Measurements from ENCODE around the gene FKTN.

FKTN gene

GRCh38 chr9:105621001-105621400 is 63.1 kb downstream of the FKTN start:
- DNase-seq (ENCODE audit: extremely low spot score, insufficient read length, low read depth), result no peak
- peak; percentile 52 for FAIRE-seq

GRCh38 chr9:105625088-105625487 is 67.2 kb downstream of the FKTN start:
- FAIRE-seq (no peak), DNase-seq (ENCODE audit: extremely low spot score, insufficient read length, low read depth) (no peak)

DNA sequence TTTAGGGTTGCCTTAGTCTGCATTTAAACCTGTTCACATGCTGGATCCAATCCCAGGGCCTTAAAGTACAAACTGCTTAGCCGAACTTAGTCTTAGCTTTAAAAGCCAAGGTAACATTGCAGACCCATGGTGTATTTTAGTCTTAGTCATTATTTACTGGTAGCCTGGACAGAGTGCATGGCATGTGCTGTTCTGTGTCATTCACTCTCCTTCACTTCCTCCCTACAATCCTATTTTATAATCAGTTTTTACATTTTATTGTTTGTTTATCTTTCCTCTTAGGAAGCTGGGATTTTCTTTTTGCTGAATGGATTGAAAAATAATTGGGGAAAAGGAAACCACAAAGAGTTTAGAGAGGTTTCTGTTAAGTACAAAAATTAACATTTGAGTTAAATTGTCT is 74.9 kb downstream of the FKTN start:
- FAIRE-seq, result no peak
- DNase-seq (ENCODE audit: extremely low spot score, insufficient read length, low read depth), result no peak

DNA sequence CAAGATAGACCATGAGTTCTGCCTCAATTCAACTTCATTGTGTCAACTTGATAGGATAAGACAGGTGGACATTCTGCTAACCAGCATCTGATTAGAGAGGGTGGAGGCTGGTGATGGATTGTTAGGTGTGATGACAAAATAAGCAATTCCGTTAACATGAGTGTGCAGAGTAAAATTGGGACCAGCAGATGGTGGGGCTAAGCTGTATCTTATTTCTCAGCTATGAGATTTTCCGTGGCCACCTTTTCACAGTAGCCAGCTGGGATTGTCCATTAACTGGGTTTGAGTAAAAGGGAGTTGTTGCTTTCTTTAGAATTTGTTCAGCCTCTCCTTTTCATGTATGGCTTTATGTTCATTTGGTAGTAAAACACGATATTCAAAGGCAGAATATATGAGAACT is 75.5 kb downstream of the FKTN start:
- FAIRE-seq (no peak), DNase-seq (ENCODE audit: extremely low spot score, insufficient read length, low read depth) (no peak)

DNA sequence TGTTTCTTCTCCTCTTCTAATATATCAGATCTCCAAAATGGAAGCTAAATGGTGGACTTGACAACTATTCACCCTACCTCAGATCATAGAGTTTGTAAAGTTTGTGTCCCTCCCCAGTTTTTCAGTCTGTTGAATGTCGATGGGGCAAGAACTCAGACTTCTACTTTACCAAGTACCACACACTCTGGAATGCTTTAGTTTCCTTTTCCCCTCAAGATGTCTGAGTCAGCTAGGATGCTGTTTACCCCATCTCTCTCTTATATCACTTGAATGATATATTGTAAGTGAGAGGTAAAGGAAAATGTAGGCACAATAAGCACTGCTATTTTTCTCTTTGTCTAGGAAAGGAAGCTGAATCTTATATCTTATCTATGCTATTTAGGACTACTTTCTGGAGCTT is 78.4 kb downstream of the FKTN start:
- DNase-seq (ENCODE audit: extremely low spot score, insufficient read length, low read depth), result no peak
- FAIRE-seq, result no peak

DNA sequence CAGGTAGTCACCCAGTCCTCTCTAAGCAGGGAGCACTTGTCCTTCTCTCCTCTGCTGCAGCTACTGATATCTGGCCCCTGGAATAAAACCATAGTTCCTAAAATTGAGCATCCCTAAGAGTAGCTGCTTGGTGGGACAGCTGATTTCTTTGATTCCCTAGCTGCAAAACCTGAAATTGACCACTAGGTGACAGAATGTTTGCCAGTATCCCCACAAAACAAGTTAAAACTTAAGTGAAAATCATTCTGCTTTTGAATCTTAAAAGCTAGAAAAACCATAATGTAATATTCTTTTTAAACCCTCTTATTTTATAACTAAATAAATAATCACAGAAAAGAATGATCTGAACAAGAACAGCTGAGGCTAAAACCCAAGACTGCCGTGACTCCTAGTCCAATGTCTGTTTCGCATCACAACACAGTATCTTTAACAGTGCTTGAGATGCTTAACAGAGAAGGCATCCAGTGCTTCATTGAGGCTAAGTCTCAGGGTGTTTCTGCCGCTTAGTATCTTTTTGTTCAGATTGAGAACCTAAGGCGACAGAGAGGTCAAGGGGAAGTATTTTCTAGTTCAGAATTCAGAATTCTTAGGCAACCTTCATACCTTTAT is 80.0 kb downstream of the FKTN start:
- DNase-seq (ENCODE audit: extremely low spot score, insufficient read length, low read depth) (no peak), FAIRE-seq (peak; percentile 46)

- FAIRE-seq (no peak), DNase-seq (ENCODE audit: extremely low spot score, insufficient read length, low read depth) (no peak)
Measured at GRCh38 chr9:105639936-105640335, 82.0 kb downstream of the FKTN start.

GRCh38 chr9:105643795-105644194 is 85.9 kb downstream of the FKTN start:
- FAIRE-seq, result no peak
- DNase-seq (ENCODE audit: extremely low spot score, insufficient read length, low read depth), result no peak

GRCh38 chr9:105646879-105647594 is 89.1 kb downstream of the FKTN start:
- no peak for FAIRE-seq
- no peak for DNase-seq (ENCODE audit: extremely low spot score, insufficient read length, low read depth)

- no peak for FAIRE-seq
- no peak for DNase-seq (ENCODE audit: extremely low spot score, insufficient read length, low read depth)
Measured at GRCh38 chr9:105647595-105648349, 89.8 kb downstream of the FKTN start.

DNA sequence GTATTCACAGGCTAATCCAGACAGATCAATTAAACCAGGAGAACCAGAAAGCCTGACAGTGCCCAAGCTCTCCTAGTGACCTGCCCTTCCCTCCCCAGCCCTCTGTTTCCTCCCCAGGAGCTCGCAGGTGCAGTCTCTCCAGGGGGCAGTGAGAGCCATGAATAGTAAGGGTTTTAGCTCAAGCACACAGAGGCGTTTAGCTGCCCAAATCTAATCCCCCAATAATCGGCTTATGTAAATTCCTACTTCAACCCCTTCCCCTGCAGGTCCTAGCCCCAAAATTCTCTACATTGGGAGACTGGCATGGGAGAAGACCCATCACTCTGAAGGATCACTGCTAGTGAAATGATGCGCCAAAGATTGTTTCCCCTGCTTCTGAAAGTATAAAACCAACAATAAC is 93.9 kb downstream of the FKTN start:
- FAIRE-seq (no peak), DNase-seq (ENCODE audit: extremely low spot score, insufficient read length, low read depth) (no peak)

- DNase-seq (ENCODE audit: extremely low spot score, insufficient read length, low read depth), result no peak
- no peak for FAIRE-seq
Measured at GRCh38 chr9:105656131-105656921, 98.4 kb downstream of the FKTN start.

- DNase-seq (ENCODE audit: extremely low spot score, insufficient read length, low read depth) (no peak), FAIRE-seq (no peak)
Measured at GRCh38 chr9:105658351-105658750, 100.4 kb downstream of the FKTN start.

GRCh38 chr9:105661011-105661410 is 103.1 kb downstream of the FKTN start:
- no peak for DNase-seq (ENCODE audit: extremely low spot score, insufficient read length, low read depth)
- no peak for FAIRE-seq

DNA sequence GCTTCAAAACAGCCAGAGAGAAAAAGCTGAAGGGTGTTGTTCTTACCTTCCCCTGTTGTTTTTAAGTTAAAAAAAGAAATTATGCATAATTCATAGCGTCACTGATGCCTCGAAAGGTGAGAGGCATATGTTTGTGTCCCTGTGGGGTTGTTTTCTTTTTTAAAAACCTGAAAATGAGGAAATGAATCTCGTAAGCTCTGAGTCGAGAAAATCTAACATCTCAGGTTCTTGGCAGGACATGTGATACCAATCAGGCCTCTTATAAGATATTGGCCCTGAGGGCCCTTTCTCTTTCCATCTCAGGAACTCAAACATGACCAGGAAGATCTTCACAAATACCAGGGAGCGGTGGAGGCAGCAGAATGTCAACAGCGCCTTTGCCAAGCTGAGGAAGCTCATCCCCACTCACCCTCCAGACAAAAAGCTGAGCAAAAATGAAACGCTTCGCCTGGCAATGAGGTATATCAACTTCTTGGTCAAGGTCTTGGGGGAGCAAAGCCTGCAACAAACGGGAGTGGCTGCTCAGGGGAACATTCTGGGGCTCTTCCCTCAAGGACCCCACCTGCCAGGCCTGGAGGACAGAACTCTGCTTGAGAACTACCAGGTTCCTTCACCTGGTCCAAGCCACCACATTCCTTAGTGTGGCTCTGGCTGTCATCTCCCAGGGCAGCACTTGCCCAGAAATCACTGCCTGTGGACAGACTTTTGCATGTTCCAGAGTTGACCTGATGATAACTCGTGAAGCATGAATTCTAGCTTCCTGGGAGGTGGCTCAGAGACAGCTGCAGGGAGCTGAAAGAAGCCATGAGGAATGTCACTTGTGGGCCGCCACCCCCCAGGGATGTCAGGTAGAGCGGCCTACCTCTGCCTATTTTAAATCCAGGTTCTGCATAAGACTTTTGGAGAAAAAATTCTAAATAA is 104.5 kb downstream of the FKTN start, which contains the start of gene TAL2:
TSS of gene TAL2 (plus strand) at position 274 of the 921 bp plus-strand sequence. CDS start at position 314, 40 bp downstream.
- DNase-seq (ENCODE audit: extremely low spot score, insufficient read length, low read depth) (no peak), FAIRE-seq (peak; percentile 76)

- FAIRE-seq, result no peak
- no peak for DNase-seq (ENCODE audit: extremely low spot score, insufficient read length, low read depth)
Measured at GRCh38 chr9:105663914-105664313, 106.0 kb downstream of the FKTN start.

- DNase-seq (ENCODE audit: extremely low spot score, insufficient read length, low read depth) (no peak), FAIRE-seq (no peak)
Measured at GRCh38 chr9:105667867-105668266, 109.9 kb downstream of the FKTN start.

- no peak for DNase-seq (ENCODE audit: extremely low spot score, insufficient read length, low read depth)
- FAIRE-seq, result no peak
Measured at GRCh38 chr9:105670315-105670714, 112.4 kb downstream of the FKTN start.

GRCh38 chr9:105670775-105671174 is 112.8 kb downstream of the FKTN start:
- FAIRE-seq, result no peak

More at GRCh38 chr9:105670775-105671174, 112.8 kb downstream of the FKTN start:
- DNase-seq (ENCODE audit: extremely low spot score, insufficient read length, low read depth), result no peak
